ENCODE data around the gene DPP3.

DNA sequence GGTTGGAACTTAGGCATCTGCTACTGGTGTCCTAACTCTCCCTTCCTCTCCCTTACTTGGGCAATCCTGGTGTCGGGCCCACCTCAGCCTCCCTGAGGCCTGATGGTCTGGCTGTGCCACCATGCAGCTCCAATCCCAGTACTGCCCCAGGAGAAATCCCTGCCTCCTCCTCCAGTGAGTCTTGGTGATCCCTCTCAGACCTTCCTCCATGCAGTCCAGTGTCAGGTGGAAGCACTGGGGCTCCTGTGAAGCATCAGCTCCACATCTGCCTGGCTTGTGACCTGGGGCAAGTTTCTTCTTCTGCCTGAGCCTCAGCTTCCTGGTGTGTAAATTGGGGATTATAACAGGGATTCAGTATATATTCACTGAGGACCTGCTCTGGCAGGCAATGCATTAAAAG lies 15.3 kb upstream of the DPP3 start:
- no peak for TF ChIP-seq POLR2AphosphoS5 (IDR thresholded peaks at IDR 0.05; ENCODE audit: borderline replicate concordance, low read depth, low read length)
- TF ChIP-seq EZH2 (IDR thresholded peaks at IDR 0.05), result no peak
- TF ChIP-seq FOXP2 (optimal IDR thresholded peaks at IDR 0.05; ENCODE audit: control extremely low read depth, extremely low read length, insufficient read depth), result no peak

Data from SK-N-MC (cell line).